ENCODE results near the gene CYP1B1. TPM values are rescaled to one million over a fixed set of nuclear protein-coding genes. Genes with fewer than 3 reads are reported as not detected.
A peak's percentile ranks its signal among the peaks of the same experiment; 100 is the strongest.

Gene CYP1B1
- total and polyA plus RNA-seq, 8 donors: 7.5 to 141 (median 23.6) TPM

DNA sequence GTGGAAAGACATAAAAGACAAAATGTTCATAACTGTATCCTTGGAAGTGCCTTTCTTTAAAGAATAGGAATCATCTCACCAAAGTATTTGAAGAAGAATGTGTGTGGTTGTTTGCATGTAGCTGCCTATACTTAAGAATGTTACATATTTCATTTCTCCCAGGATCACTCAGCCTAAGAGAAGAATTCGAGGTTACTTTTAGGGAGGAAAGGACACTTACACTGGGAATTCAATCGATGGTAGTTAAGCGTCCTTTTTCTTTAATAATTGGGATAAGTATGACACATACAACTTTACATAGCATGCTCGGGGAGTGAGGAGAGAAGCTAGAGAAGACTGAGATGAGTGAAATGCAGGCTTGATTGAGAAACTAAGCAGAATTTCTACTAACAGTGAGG, 22.0 kb upstream of the CYP1B1 start:
- TF ChIP-seq, protein P1, sequence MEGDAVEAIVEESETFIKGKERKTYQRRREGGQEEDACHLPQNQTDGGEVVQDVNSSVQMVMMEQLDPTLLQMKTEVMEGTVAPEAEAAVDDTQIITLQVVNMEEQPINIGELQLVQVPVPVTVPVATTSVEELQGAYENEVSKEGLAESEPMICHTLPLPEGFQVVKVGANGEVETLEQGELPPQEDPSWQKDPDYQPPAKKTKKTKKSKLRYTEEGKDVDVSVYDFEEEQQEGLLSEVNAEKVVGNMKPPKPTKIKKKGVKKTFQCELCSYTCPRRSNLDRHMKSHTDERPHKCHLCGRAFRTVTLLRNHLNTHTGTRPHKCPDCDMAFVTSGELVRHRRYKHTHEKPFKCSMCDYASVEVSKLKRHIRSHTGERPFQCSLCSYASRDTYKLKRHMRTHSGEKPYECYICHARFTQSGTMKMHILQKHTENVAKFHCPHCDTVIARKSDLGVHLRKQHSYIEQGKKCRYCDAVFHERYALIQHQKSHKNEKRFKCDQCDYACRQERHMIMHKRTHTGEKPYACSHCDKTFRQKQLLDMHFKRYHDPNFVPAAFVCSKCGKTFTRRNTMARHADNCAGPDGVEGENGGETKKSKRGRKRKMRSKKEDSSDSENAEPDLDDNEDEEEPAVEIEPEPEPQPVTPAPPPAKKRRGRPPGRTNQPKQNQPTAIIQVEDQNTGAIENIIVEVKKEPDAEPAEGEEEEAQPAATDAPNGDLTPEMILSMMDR (IDR thresholded peaks at IDR 0.05): no peak
- no peak for TF ChIP-seq POLR2AphosphoS5 (IDR thresholded peaks at IDR 0.05)
- no peak for TF ChIP-seq EP300 (IDR thresholded peaks at IDR 0.05)
- no peak for TF ChIP-seq POLR2A (IDR thresholded peaks at IDR 0.05)
- peaks cover 0 to 23% (median 0%) of the 10 kb centered on the region in 3 donors for H3K27me3 ChIP-seq
- H3K4me3 ChIP-seq: peak overlapping the region in 2 of 4 donors; percentile 17 to 18
- H3K27ac ChIP-seq: peak overlapping the region in 4 of 5 donors; percentile 52 to 81 (median 64)
- peaks cover 4 to 39% (median 22%) of the 10 kb centered on the region in 4 donors for H3K4me1 ChIP-seq
- no peak for DNase-seq
- no peaks in the 10 kb centered on the region for H3K36me3 ChIP-seq
- 58 to 77% (median 69%) methylated on average over 4 of the region's 4 CpGs for WGBS, 5 donors
- intact Hi-C loops (cut with DNase I; ENCODE audit: low total_unique reads): no loop called here
- no peaks in the 10 kb centered on the region for H3K9me3 ChIP-seq

DNA sequence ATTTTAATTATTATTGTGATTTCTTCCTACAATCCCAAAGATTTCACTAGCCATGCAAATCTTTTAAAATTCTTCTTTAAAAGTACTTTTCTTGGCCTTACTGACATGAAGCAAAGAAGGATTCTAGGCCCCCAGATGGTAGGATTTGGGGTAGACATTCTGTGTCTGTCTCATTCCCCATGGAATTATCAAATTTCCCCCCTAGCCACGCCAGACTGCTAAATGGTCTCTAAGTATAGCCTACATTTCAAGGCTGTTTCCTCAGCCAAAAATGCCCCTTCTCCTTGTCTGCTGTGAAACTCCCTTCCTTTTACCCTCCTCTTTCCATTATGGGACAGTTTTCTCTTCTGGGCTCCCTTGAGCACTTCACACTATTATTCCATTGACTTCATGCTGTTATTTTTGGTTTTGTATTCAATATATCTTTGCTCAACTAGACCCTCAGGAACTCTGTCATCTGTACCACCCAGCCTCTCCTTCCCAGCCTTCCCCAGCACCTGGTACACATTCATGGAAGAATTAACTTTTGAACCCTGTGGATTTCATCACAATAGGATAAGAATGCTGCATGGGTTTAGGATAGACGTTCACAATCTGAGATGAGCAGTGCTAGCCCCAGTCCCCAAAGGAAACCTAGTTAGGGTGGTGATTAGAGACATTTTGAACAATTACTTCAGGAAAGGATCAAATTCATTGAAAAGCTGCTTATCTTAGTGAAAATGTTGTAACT, 21.5 kb upstream of the CYP1B1 start:
- DNase-seq: no peak
- Histone ChIP-seq H3K4me1 (peaks cover 8 to 45% (median 26%) of the 10 kb centered on the region in 4 donors), H3K4me3 (no peak overlapping the region), H3K9me3 (no peaks in the 10 kb centered on the region), H3K27ac (peak overlapping the region in 4 of 5 donors; percentile 17 to 81 (median 60)), H3K36me3 (no peaks in the 10 kb centered on the region), H3K27me3 (peaks cover 0 to 23% (median 0%) of the 10 kb centered on the region in 3 donors)
- TF ChIP-seq EP300 (IDR thresholded peaks at IDR 0.05) (no peak), POLR2AphosphoS5 (IDR thresholded peaks at IDR 0.05) (no peak), POLR2A (IDR thresholded peaks at IDR 0.05) (no peak)
- TF ChIP-seq, protein P1 (IDR thresholded peaks at IDR 0.05): no peak
- WGBS, 5 donors: 69 to 82% (median 79%) methylated on average over 2 of the region's 2 CpGs
- intact Hi-C loops (cut with DNase I; ENCODE audit: low total_unique reads): no loop called here

DNA sequence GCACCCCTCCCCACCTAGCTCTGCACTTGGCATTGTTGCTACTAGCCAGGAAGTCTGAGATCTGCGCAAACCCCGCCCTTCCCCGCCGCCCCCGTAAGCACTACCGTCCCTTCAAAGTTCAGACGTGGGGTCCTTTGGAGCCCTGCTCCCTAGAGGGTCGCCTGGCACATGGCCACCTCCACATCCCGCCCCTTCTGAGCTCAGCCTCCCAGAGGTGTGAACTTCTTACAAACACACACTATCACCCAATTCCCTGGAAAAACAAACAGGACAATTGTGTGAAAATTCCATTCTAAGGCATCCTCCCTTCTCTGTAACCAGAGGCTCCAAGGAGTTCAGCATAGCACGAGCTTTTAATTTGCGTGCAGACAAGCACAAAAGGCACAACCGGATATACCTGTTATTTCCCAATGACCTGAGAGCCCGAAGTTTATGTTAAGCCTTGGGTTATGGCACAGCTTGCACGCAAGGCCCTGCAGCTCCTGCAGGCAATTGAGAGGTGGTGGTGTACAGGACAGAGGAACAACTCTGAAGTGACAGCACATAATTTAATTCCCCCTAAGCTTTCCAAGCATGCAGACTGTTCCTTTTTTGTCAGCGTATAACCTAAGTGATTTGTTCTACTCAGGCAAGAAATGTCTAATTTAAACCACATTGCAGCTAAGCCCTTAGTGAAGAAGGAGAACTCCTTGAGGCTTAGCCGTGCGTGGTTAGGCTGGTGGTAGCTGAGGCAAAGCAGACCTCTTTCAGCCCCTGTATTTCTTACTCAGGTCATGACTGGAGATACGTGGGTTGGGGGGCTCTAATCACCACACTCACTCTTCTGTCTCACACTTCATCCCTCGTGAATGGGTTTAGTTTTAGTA, 20.3 kb upstream of the CYP1B1 start:
- no peak overlapping the region for H3K4me3 ChIP-seq
- no peaks in the 10 kb centered on the region for H3K9me3 ChIP-seq
- peaks cover 9 to 57% (median 35%) of the 10 kb centered on the region in 4 donors for H3K4me1 ChIP-seq
- TF ChIP-seq POLR2AphosphoS5 (IDR thresholded peaks at IDR 0.05) (peak in 1 of 3 donors; percentile 27), POLR2A (IDR thresholded peaks at IDR 0.05) (no peak)
- 26 to 43% (median 37%) methylated on average over 19 of the region's 19 CpGs for WGBS, 5 donors
- intact Hi-C loops (cut with DNase I; ENCODE audit: low total_unique reads): no loop called here
- peaks cover 0 to 23% (median 0%) of the 10 kb centered on the region in 3 donors for H3K27me3 ChIP-seq
- peak overlapping the region in 4 of 5 donors; percentile 17 to 81 (median 48) for H3K27ac ChIP-seq
- DNase-seq: peak in 1 of 2 donors; percentile 93
- no peaks in the 10 kb centered on the region for H3K36me3 ChIP-seq

DNA sequence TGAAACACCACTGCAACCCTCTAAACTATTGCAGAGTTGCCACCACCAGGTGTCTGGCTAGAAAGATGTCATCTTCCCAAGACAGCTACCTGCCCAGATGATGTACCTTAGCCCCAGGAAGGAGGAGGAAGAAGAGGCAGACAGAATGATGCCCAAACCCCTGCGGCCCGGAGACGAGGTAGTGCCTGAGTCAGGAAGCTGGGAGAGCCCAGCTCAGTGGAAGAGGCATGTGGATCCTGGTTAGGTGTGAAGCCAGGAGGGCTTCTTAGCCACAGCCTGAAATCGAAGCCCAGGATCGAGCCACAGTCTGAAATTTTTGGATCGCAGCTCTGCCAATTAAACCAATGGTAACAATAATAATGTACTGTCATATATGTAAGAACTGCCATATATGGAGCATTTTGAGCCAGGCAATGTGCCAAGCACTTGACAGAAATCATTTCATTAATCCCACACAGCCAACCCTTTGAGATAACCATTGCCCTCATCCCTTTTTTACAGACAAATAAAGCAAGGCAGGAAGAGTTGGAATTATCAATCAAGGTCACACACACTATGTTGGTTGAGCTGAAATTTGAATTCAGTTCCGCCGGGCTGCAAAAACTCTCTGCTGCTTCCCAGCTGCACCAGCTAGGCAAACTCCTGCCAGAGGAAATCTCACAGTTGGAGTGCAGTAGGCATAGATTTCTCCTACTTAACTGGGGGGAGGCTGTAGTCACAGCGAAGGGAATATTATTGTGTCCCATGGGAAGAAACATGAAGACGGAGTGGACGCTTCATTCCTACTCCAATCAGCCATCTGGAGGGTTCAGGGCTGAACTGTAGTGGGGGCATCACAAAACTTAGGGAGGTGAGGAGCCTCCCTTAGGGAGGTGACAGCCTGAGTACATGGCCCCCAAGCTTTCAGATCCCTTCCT, 19.4 kb upstream of the CYP1B1 start:
- Histone ChIP-seq H3K27ac (peak overlapping the region in 4 of 5 donors; percentile 17 to 81 (median 48)), H3K4me1 (peaks cover 9 to 57% (median 35%) of the 10 kb centered on the region in 4 donors), H3K27me3 (peaks cover 0 to 18% (median 0%) of the 10 kb centered on the region in 3 donors), H3K4me3 (no peak overlapping the region), H3K36me3 (no peaks in the 10 kb centered on the region), H3K9me3 (no peaks in the 10 kb centered on the region)
- 78 to 91% (median 85%) methylated on average over 11 of the region's 11 CpGs for WGBS, 5 donors
- intact Hi-C loops (cut with DNase I; ENCODE audit: low total_unique reads): no loop called here
- DNase-seq: peak in 1 of 2 donors; percentile 28
- TF ChIP-seq, protein P1 (IDR thresholded peaks at IDR 0.05): no peak
- TF ChIP-seq POLR2AphosphoS5 (IDR thresholded peaks at IDR 0.05) (no peak), EP300 (IDR thresholded peaks at IDR 0.05) (no peak), POLR2A (IDR thresholded peaks at IDR 0.05) (no peak)

Data from stomach (tissue), 9 donors.